ENCODE data around the gene OLR1. TPM values are rescaled to one million over a fixed set of nuclear protein-coding genes. Genes with fewer than 3 reads are reported as not detected.

The OLR1 gene
- total and polyA plus RNA-seq, 2 experiments from 2014 or later = 0.28 TPM; not detected in 1

DNA sequence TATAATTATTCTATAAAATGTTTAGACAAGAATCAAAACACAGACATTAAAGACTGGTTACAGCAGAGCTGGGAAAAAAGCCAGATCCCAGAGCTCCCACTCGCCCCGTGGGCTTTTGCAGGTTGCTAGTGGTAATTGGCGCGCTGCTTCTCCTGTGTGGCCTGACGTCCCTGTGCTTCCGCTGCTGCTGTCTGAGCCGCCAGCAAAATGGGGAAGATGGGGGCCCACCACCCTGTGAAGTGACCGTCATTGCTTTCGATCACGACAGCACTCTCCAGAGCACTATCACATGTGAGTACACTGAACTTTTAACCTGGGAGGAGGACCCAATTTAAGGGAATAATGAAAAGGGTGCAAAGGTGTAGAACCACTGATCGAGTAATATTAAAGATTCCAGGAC lies 14.4 kb upstream of the OLR1 start:
- no peaks in the 10 kb centered on the region for H3K27me3 ChIP-seq
- no peaks in the 10 kb centered on the region for H3K4me1 ChIP-seq (ENCODE audit: low read depth)
- H3K36me3 ChIP-seq = no peaks in the 10 kb centered on the region
- DNase-seq (ENCODE audit: low read depth in 1 of 2, low spot score in 1 of 2) = no peak
- TF ChIP-seq CTCF (IDR thresholded peaks at IDR 0.05; ENCODE audit: low read depth, low read length) = no peak
- H3K27ac ChIP-seq = no peak overlapping the region
- H3K4me3 ChIP-seq = no peak overlapping the region
- no peaks in the 10 kb centered on the region for H3K9me3 ChIP-seq (ENCODE audit: low read depth)

GRCh38 chr12:10184261-10184843 lies 12.4 kb upstream of the OLR1 start:
- Histone ChIP-seq H3K4me3 (no peak overlapping the region), H3K36me3 (no peaks in the 10 kb centered on the region), H3K27ac (no peak overlapping the region), H3K9me3 (ENCODE audit: low read depth) (no peaks in the 10 kb centered on the region), H3K4me1 (ENCODE audit: low read depth) (no peaks in the 10 kb centered on the region), H3K27me3 (no peaks in the 10 kb centered on the region)
- no peak for TF ChIP-seq CTCF (IDR thresholded peaks at IDR 0.05; ENCODE audit: low read depth, low read length)
- DNase-seq (ENCODE audit: low read depth in 1 of 2, low spot score in 1 of 2) = peak in 1 of 2 donors; percentile 69

- Histone ChIP-seq H3K4me1 (ENCODE audit: low read depth) (no peaks in the 10 kb centered on the region), H3K36me3 (no peaks in the 10 kb centered on the region), H3K4me3 (no peak overlapping the region), H3K27ac (no peak overlapping the region), H3K27me3 (no peaks in the 10 kb centered on the region), H3K9me3 (ENCODE audit: low read depth) (no peaks in the 10 kb centered on the region)
- peak in 1 of 2 donors; percentile 66 for DNase-seq (ENCODE audit: low read depth in 1 of 2, low spot score in 1 of 2)
- no peak for TF ChIP-seq CTCF (IDR thresholded peaks at IDR 0.05; ENCODE audit: low read depth, low read length)
Measured at GRCh38 chr12:10182354-10183049, 10.6 kb upstream of the OLR1 start.

DNA sequence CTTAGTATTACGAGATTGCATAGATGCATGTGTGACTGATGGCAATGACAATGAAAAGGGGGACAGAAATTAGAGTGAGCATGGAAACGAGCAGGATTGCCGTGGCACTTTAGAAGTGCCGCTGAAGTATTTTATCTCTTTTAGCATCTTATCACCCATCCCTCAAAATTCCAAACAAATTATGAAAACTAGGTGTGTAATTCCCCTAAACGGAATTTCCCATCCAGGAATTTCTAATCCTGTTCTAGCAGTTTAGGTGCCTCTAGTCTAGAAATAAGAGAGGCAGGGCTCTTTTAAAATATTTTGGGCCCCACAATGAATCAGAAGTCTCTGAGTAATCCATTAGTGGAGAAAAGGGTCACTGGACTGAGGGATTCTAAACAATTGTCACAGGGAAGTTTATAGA lies 7.8 kb upstream of the OLR1 start:
- H3K27ac ChIP-seq = no peak overlapping the region
- H3K36me3 ChIP-seq = no peaks in the 10 kb centered on the region
- no peaks in the 10 kb centered on the region for H3K27me3 ChIP-seq
- H3K4me1 ChIP-seq (ENCODE audit: low read depth) = no peaks in the 10 kb centered on the region
- H3K4me3 ChIP-seq = no peak overlapping the region
- no peak for TF ChIP-seq CTCF (IDR thresholded peaks at IDR 0.05; ENCODE audit: low read depth, low read length)
- DNase-seq (ENCODE audit: low read depth in 1 of 2, low spot score in 1 of 2) = no peak
- H3K9me3 ChIP-seq (ENCODE audit: low read depth) = no peaks in the 10 kb centered on the region

DNA sequence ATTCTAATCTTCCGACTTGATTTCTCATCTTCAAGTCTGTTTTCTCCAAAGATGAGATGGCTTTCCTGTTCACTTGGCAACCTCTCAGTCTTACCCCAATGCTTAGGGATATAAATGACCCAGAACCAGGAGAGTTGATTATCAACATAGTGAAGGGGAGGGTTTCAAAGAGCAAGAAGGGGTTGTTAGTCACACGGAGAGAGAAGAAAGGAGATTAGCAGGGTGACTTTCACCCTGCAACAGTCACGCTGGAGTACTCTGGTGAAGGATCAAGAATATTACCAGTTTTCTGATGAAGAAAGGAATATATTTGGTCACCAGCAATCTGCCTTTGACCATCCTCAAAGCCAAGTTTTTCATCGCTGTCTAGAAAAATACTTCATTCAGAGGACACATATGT lies 6.9 kb upstream of the OLR1 start, which contains the start of gene TMEM52B:
Gene TMEM52B, plus strand, starts transcription at position 212 of the 400 bp plus-strand sequence. CDS start 543 bp downstream, outside the sequence.
- Histone ChIP-seq H3K4me1 (ENCODE audit: low read depth) (no peaks in the 10 kb centered on the region), H3K4me3 (no peak within 1 kb of the TSS), H3K27me3 (no peaks in the 10 kb centered on the region), H3K9me3 (ENCODE audit: low read depth) (no peaks in the 10 kb centered on the region), H3K36me3 (no peaks in the 10 kb centered on the region), H3K27ac (no peak within 1 kb of the TSS)
- no peak for TF ChIP-seq CTCF (IDR thresholded peaks at IDR 0.05; ENCODE audit: low read depth, low read length)
- no peak for DNase-seq (ENCODE audit: low read depth in 1 of 2, low spot score in 1 of 2)

All from cardiac muscle cell (in vitro differentiated cells and primary cell).